GM12878 (cell line): ENCODE results near the gene PID1. TPM values are rescaled to one million over a fixed set of nuclear protein-coding genes. Genes with fewer than 3 reads are reported as not detected.

Source experiments
- ATAC-seq: fragments of 200-7000 bp; cut with Tn5 transposase; 3 replicates; pipeline ENCODE4 v1.9.1; 2020; ENCODE audit warnings: mild to moderate bottlenecking, moderate library complexity
- BruUV-seq: library from RNA; stranded (reverse); fragments of 400-500 nt; replicated peaks from 2 replicates; lab custom pipeline; 2021; lab: Mats Ljungman, UMichigan
- CTCF ChIA-PET: fragments of 300-600 bp; sonication (Branson Sonifier 250); formaldehyde crosslinking; extraction: SDS; loops from one replicate; lab custom pipeline; 2021; ENCODE audit warnings: inconsistent platforms; lab: Yijun Ruan, JAX
- POLR2A ChIA-PET: fragments of 350-600 bp; formaldehyde crosslinking; extraction: SDS; loops from one replicate; lab custom pipeline; 2021; ENCODE audit warnings: inconsistent platforms; lab: Charles Lee
- RAD21 ChIA-PET: fragments of 300-600 bp; sonication (Branson Sonifier 250); formaldehyde crosslinking; loops from one replicate; lab custom pipeline; 2023; ENCODE audit warnings: antibody characterized with exemption; ENCODE audit not compliant: unreplicated experiment; lab: Charles Lee
- SMC1A ChIA-PET: fragments of 300-600 bp; sonication (Branson Sonifier 250); formaldehyde crosslinking; loops from one replicate; lab custom pipeline; 2023; ENCODE audit not compliant: unreplicated experiment, uncharacterized antibody; lab: Charles Lee
- DNase-seq: peaks from one replicate; pipeline ENCODE4 v3.0.0-alpha.2; 2011; ENCODE audit warnings: low read depth, low spot score
- FAIRE-seq: peaks from 3 replicates; lab custom pipeline; 2011; peaks lifted over from hg19 to GRCh38; lab: Jason Lieb, UNC
- H2AFZ ChIP-seq: 2 replicates; pipeline ENCODE4 v1.6.0; 2011; ENCODE audit warnings: low read depth, low read length, control low read depth; ENCODE audit not compliant: control insufficient read depth
- H3K27ac ChIP-seq: 2 replicates; pipeline ENCODE4 v1.5.1; 2011; ENCODE audit warnings: control low read depth; ENCODE audit not compliant: control insufficient read depth, insufficient read depth
- H3K27me3 ChIP-seq, 2 experiments: replicated peaks in 1 of 2; 2 replicates each; pipeline versions ENCODE4 v1.6.0 to v1.6.1; 2011; ENCODE audit warnings: low read length in 1 of 2; ENCODE audit not compliant: control insufficient read depth in 2 of 2, insufficient read depth in 2 of 2
- H3K36me3 ChIP-seq, 2 experiments: 2 replicates each; pipeline ENCODE4 v1.5.1; 2011; ENCODE audit warnings: low read length in 1 of 2; ENCODE audit not compliant: control insufficient read depth in 2 of 2, insufficient read depth in 2 of 2
- H3K4me1 ChIP-seq: 2 replicates; pipeline ENCODE4 v1.6.1; 2011; ENCODE audit warnings: mild to moderate bottlenecking, low read length, moderate library complexity, mixed read lengths; ENCODE audit not compliant: control insufficient read depth, insufficient read depth
- H3K4me2 ChIP-seq: 2 replicates; pipeline ENCODE4 v1.6.0; 2011; ENCODE audit warnings: control low read depth; ENCODE audit not compliant: control insufficient read depth, insufficient read depth
- H3K4me3 ChIP-seq: fragments of 200-600 bp; sonication (generic); 2 replicates; pipeline ENCODE4 v1.5.1; 2016
- H3K79me2 ChIP-seq: 2 replicates; pipeline ENCODE4 v1.6.0; 2011; ENCODE audit warnings: low read length; ENCODE audit not compliant: control insufficient read depth, insufficient read depth
- H3K9ac ChIP-seq: 2 replicates; pipeline ENCODE4 v1.8.0; 2011; ENCODE audit warnings: low read length, control low read depth, mixed read lengths; ENCODE audit not compliant: control insufficient read depth, insufficient read depth
- H3K9me3 ChIP-seq: replicated peaks from 3 replicates; pipeline ENCODE4 v1.5.1; 2011; ENCODE audit warnings: mild to moderate bottlenecking, low read length; ENCODE audit not compliant: control insufficient read depth, insufficient read depth
- H4K20me1 ChIP-seq: 2 replicates; pipeline ENCODE4 v1.6.0; 2011; ENCODE audit not compliant: control insufficient read depth, insufficient read depth
- BACH1 ChIP-seq: fragments of 450-650 bp; IDR thresholded peaks from 2 replicates; pipeline ENCODE4 v1.6.1; 2017; ENCODE audit warnings: mild to moderate bottlenecking, borderline replicate concordance
- CBX5 ChIP-seq: sonication (generic); IDR thresholded peaks from 2 replicates; pipeline ENCODE4 v1.6.1; 2016; ENCODE audit warnings: low read depth, moderate library complexity, mild to moderate bottlenecking, inconsistent platforms
- EP300 ChIP-seq, 2 experiments: fragments of 150-350 bp in 1 of 2; IDR thresholded peaks; 2 replicates each; pipeline ENCODE4 v1.6.1; 2011 to 2012; ENCODE audit warnings: low read depth in 2 of 2, low read length in 2 of 2, borderline replicate concordance in 1 of 2, improper control_type of control experiment in 1 of 2, inconsistent platforms in 1 of 2; ENCODE audit not compliant: control insufficient read depth in 1 of 2
- FOS ChIP-seq: IDR thresholded peaks from 3 replicates; pipeline ENCODE4 v1.6.1; 2011; ENCODE audit warnings: borderline replicate concordance; ENCODE audit not compliant: insufficient read length; ENCODE audit errors: extremely low read depth
- KDM1A ChIP-seq: fragments of 200-600 bp; sonication (generic); IDR thresholded peaks from 2 replicates; pipeline ENCODE4 v1.6.1; 2016; ENCODE audit warnings: borderline replicate concordance
- NR2C2 ChIP-seq: IDR thresholded peaks from 2 replicates; pipeline ENCODE4 v1.6.1; 2011; ENCODE audit warnings: borderline replicate concordance, low read depth; ENCODE audit not compliant: control insufficient read depth, insufficient read length
- NRF1 ChIP-seq: conservative IDR thresholded peaks from 2 replicates; pipeline ENCODE4 v1.6.1; 2011; ENCODE audit warnings: mild to moderate bottlenecking, low read depth, low read length, improper control_type of control experiment
- PAX5 ChIP-seq: IDR thresholded peaks from 2 replicates; pipeline ENCODE4 v1.6.1; 2011; ENCODE audit warnings: low read depth, low read length, borderline replicate concordance
- RBBP5 ChIP-seq: fragments of 200-600 bp; sonication (generic); conservative IDR thresholded peaks from 2 replicates; pipeline ENCODE4 v1.6.1; 2016
- SMAD1 ChIP-seq: fragments of 450-650 bp; IDR thresholded peaks from 2 replicates; pipeline ENCODE4 v1.6.1; 2018; ENCODE audit warnings: mild to moderate bottlenecking, low read depth; ENCODE audit not compliant: partially characterized antibody
- TAF1 ChIP-seq: IDR thresholded peaks from 2 replicates; pipeline ENCODE4 v1.6.1; 2011; ENCODE audit warnings: mild to moderate bottlenecking, low read depth, low read length, borderline replicate concordance
- TCF12 ChIP-seq: IDR thresholded peaks from 2 replicates; pipeline ENCODE4 v1.6.1; 2011; ENCODE audit warnings: low read depth, mild to moderate bottlenecking, low read length
- USF1 ChIP-seq: IDR thresholded peaks from 2 replicates; pipeline ENCODE4 v1.6.1; 2011; ENCODE audit warnings: borderline replicate concordance, low read depth, mild to moderate bottlenecking, moderate library complexity, mixed read lengths, low read length; ENCODE audit not compliant: insufficient read depth; ENCODE audit errors: extremely low read length
- ZBTB4 ChIP-seq: fragments of 450-650 bp; formaldehyde crosslinking; IDR thresholded peaks from 2 replicates; pipeline ENCODE4 v1.4.0; 2022; ENCODE audit warnings: mild to moderate bottlenecking, moderate library complexity
- ZSCAN29 ChIP-seq: fragments of 450-650 bp; IDR thresholded peaks from 2 replicates; pipeline ENCODE4 v1.6.1; 2017; ENCODE audit warnings: mild to moderate bottlenecking, moderate library complexity
- ZZZ3 ChIP-seq: IDR thresholded peaks from 2 replicates; pipeline ENCODE4 v1.6.1; 2011; ENCODE audit warnings: low read depth; ENCODE audit not compliant: control insufficient read depth, insufficient read length
- WGBS: methylation state at CpG from one replicate; pipeline ENCODE4 v1.1.6; 2016; ENCODE audit warnings: low lambda C conversion rate; ENCODE audit not compliant: insufficient replicate concordance, insufficient coverage; ENCODE audit errors: missing lambda C conversion rate; 5-methylcytosine and 5-hydroxymethylcytosine counted together
- in situ Hi-C: fragments of 300-500 bp; cut with MboI; formaldehyde crosslinking; loops from 9 replicates; pipeline ENCODE4 v1.14.3; 2018; ENCODE audit warnings: mixed read lengths
- intact Hi-C: fragments of 100-400 bp; cut with micrococcal nuclease; formaldehyde crosslinking; loops from one replicate; pipeline ENCODE4 v1.14.2; 2022; ENCODE audit not compliant: unreplicated experiment
- polyA plus RNA-seq, 11 experiments: library from polyadenylated mRNA; depleted of rRNA in 4 of 11; unstranded in 6 of 11; stranded (reverse) in 5 of 11; fragments of >200 nt; fragmentation: Nextera tagmentation in 4 of 11; fragmentation: Illumina TruSeq in 1 of 11; extraction: Ambion mirVana in 4 of 11; extraction: Trizol in 1 of 11; gene quantifications; 1 replicate in 1 of 11; 2 replicates in 10 of 11; pipeline versions ENCODE4 v1.2.1 to v1.2.3, GENCODE V29; 2011 to 2016; ENCODE audit warnings: inconsistent platforms in 2 of 11, missing spikeins in 2 of 11, low read depth in 1 of 11
- total RNA-seq, 4 experiments: library from RNA; depleted of rRNA in 3 of 4; stranded (reverse); fragments of >200 nt in 3 of 4; fragmentation: Illumina TruSeq in 1 of 4; extraction: Trizol in 1 of 4; gene quantifications; 2 replicates each; pipeline versions ENCODE4 v1.2.1 to v1.2.3, GENCODE V29; 2013 to 2021

Gene PID1
- total and polyA plus RNA-seq, 10 of the 15 experiments (the other 5 are each of a cell fraction or from before 2014, with no cell fraction given) = not detected

GRCh38 chr2:229104974-229105387 is 166.1 kb downstream of the PID1 start:
- Histone ChIP-seq H4K20me1 (no peaks in the 10 kb centered on the region), H3K27ac (no peak overlapping the region), H3K4me1 (no peaks in the 10 kb centered on the region), H3K9me3 (no peaks in the 10 kb centered on the region), H3K4me2 (no peak overlapping the region), H3K79me2 (no peaks in the 10 kb centered on the region), H3K36me3 (no peaks in the 10 kb centered on the region), H3K9ac (no peak overlapping the region), H3K4me3 (no peak overlapping the region), H3K27me3 (no peaks in the 10 kb centered on the region), H2AFZ (no peak overlapping the region)
- ChIA-PET RAD21 (no interaction called here), SMC1A (no interaction called here), POLR2A (no interaction called here), CTCF (interaction anchor here (0.9 kb wide), 1 partner anchor 9 kb away, joined by 3 read pairs; no protein-coding TSS in a partner anchor)
- WGBS = 14% methylated on average over 7 of the region's 7 CpGs
- intact Hi-C loops = no loop called here
- BruUV-seq = no TSS peak
- ATAC-seq (no peak), DNase-seq (no peak), FAIRE-seq (no peak)
- TF ChIP-seq TAF1 (no peak), BACH1 (no peak), NRF1 (no peak), SMAD1 (no peak), PAX5 (no peak), TCF12 (no peak)
- in situ Hi-C loops = no loop called here

- POLR2A ChIA-PET = no interaction called here
- H2AFZ ChIP-seq = no peak overlapping the region
- no peaks in the 10 kb centered on the region for H3K79me2 ChIP-seq
- RAD21 ChIA-PET = no interaction called here
- no TSS peak for BruUV-seq
- in situ Hi-C loops (no loop called here), intact Hi-C loops (no loop called here)
- ATAC-seq (no peak), DNase-seq (no peak), FAIRE-seq (no peak)
- H3K9ac ChIP-seq = no peak overlapping the region
- H3K27ac ChIP-seq = no peak overlapping the region
- 87% methylated on average over 3 of the region's 3 CpGs for WGBS
- no peak overlapping the region for H3K4me2 ChIP-seq
- no peaks in the 10 kb centered on the region for H3K9me3 ChIP-seq
- no peaks in the 10 kb centered on the region for H4K20me1 ChIP-seq
- no peaks in the 10 kb centered on the region for H3K36me3 ChIP-seq
- SMC1A ChIA-PET = no interaction called here
- H3K27me3 ChIP-seq = no peaks in the 10 kb centered on the region
- no peaks in the 10 kb centered on the region for H3K4me1 ChIP-seq
- CTCF ChIA-PET = no interaction called here
- H3K4me3 ChIP-seq = no peak overlapping the region
- TF ChIP-seq CBX5 (no peak), FOS (no peak), USF1 (no peak), ZZZ3 (no peak), RBBP5 (no peak), EP300 (IDR thresholded peaks at IDR 0.05; ENCODE audit: borderline replicate concordance in 1 of 2, control insufficient read depth in 1 of 2, low read depth in 2 of 2, low read length in 2 of 2) (no peak), ZBTB4 (CRISPR knock-in tag) (no peak), NR2C2 (no peak), ZSCAN29 (no peak), KDM1A (no peak)
Measured at GRCh38 chr2:229104025-229104424, 167.1 kb downstream of the PID1 start.
